Astrocyte (in vitro differentiated cells and primary cell): ENCODE results near the gene HTR3B.

Experiments used
- EZH2 ChIP-seq: IDR thresholded peaks from 2 replicates; pipeline ENCODE4 v1.6.1; 2012; ENCODE audit warnings: mild to moderate bottlenecking, low read length, inconsistent platforms; ENCODE audit not compliant: insufficient read depth
- TF ChIP-seq, protein P1 (sequence below): IDR thresholded peaks from 2 replicates; pipeline ENCODE4 v1.5.1; 2011; ENCODE audit warnings: low read depth, mild to moderate bottlenecking, inconsistent platforms, low read length, moderate library complexity; ENCODE audit not compliant: insufficient read depth

DNA sequence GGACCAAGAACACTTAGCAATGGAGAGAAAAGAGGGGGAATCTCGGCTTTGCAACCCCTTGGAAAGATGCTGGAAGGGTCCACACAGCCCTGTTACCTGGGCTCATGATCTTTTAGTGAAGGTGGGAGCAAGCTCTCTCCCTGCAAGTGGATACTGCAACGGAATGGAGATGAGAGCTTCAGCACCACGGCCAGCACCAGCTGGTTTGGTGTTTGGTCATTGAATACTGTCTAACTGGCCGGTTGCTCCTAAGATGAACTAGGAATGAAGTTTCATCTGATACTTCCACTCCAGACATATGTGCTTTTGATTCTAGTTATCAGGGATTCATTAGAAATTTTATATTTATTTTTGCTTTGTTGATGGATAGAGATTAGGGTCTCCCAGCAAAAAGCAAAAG, 86.6 kb downstream of the HTR3B start:
- TF ChIP-seq, protein P1, sequence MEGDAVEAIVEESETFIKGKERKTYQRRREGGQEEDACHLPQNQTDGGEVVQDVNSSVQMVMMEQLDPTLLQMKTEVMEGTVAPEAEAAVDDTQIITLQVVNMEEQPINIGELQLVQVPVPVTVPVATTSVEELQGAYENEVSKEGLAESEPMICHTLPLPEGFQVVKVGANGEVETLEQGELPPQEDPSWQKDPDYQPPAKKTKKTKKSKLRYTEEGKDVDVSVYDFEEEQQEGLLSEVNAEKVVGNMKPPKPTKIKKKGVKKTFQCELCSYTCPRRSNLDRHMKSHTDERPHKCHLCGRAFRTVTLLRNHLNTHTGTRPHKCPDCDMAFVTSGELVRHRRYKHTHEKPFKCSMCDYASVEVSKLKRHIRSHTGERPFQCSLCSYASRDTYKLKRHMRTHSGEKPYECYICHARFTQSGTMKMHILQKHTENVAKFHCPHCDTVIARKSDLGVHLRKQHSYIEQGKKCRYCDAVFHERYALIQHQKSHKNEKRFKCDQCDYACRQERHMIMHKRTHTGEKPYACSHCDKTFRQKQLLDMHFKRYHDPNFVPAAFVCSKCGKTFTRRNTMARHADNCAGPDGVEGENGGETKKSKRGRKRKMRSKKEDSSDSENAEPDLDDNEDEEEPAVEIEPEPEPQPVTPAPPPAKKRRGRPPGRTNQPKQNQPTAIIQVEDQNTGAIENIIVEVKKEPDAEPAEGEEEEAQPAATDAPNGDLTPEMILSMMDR, result no peak
- no peak for TF ChIP-seq EZH2
